GM23248 (cell line): ENCODE measurements around the gene CNTNAP1.

ENCODE experiments used
- EZH2 ChIP-seq: fragments of 200-600 bp; sonication (generic); IDR thresholded peaks from 2 replicates; pipeline ENCODE4 v1.6.1; 2018; ENCODE audit warnings: antibody characterized with exemption, mild to moderate bottlenecking; ENCODE audit not compliant: insufficient read depth, poor library complexity, severe bottlenecking
- EZH2phosphoT487 ChIP-seq: fragments of 200-600 bp; sonication (generic); IDR thresholded peaks from 2 replicates; pipeline ENCODE4 v1.6.1; 2018; ENCODE audit warnings: antibody characterized with exemption, moderate library complexity, mild to moderate bottlenecking, low read depth; ENCODE audit not compliant: insufficient read depth

DNA sequence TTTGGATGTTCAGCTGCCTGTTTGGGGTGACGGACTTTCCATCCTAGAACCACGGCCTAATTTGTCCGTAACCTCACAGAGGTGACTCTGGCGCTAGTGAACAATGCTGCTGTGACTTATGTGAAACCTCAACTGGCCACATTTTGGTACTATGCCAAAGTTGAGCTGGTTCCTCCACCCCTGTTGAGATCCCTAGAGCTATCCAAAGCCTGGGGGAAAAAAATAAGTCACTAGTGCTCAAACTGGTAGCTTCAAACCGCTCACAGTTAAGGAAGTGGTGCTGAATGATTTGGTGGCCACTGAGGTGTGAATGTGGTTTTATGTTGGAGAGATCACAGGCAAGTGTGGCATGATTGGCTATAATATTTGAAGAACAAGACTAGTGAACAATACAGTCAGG lies 34.6 kb upstream of the CNTNAP1 start:
- TF ChIP-seq EZH2 (no peak), EZH2phosphoT487 (no peak)
